H9 (cell line): ENCODE results near the gene DGKB. TPM values are rescaled to one million over a fixed set of nuclear protein-coding genes. Genes with fewer than 3 reads are reported as not detected.

Source experiments
- DNase-seq: peaks from one replicate; pipeline ENCODE4 v3.0.0-alpha.2; 2017
- H2AFZ ChIP-seq: one replicate; pipeline ENCODE4 v1.6.1; 2013; ENCODE audit warnings: mild to moderate bottlenecking, low read length, control low read depth, moderate library complexity
- H2AK5ac ChIP-seq: 2 replicates; pipeline ENCODE4 v1.6.1; 2013; ENCODE audit warnings: low read length, control low read depth, mixed read lengths; ENCODE audit not compliant: insufficient read length
- H2BK120ac ChIP-seq: one replicate; pipeline ENCODE4 v1.6.1; 2013; ENCODE audit warnings: low read depth, mild to moderate bottlenecking, low read length, control low read depth, inconsistent platforms; ENCODE audit not compliant: poor library complexity, severe bottlenecking
- H2BK12ac ChIP-seq: 2 replicates; pipeline ENCODE4 v1.6.1; 2013; ENCODE audit warnings: low read length, control low read depth, mixed read lengths, low read depth; ENCODE audit not compliant: insufficient read length
- H2BK15ac ChIP-seq: 2 replicates; pipeline ENCODE4 v1.6.1; 2013; ENCODE audit warnings: low read depth, low read length, control low read depth
- H2BK20ac ChIP-seq: one replicate; pipeline ENCODE4 v1.6.1; 2013; ENCODE audit warnings: low read depth, mild to moderate bottlenecking, low read length, control low read depth, inconsistent platforms; ENCODE audit not compliant: poor library complexity, severe bottlenecking
- H2BK5ac ChIP-seq: 2 replicates; pipeline ENCODE4 v1.6.1; 2013; ENCODE audit warnings: low read length, control low read depth, mixed read lengths; ENCODE audit not compliant: insufficient read length
- H3K14ac ChIP-seq: 2 replicates; pipeline ENCODE4 v1.6.1; 2013; ENCODE audit warnings: low read length, control low read depth; ENCODE audit not compliant: insufficient read depth
- H3K18ac ChIP-seq: 2 replicates; pipeline ENCODE4 v1.6.1; 2013; ENCODE audit warnings: low read depth, mild to moderate bottlenecking, mixed read lengths, low read length, control low read depth; ENCODE audit not compliant: insufficient read length
- H3K23ac ChIP-seq: 2 replicates; pipeline ENCODE4 v1.6.1; 2013; ENCODE audit warnings: low read length, control low read depth, mixed read lengths, low read depth; ENCODE audit not compliant: insufficient read length
- H3K23me2 ChIP-seq: 2 replicates; pipeline ENCODE4 v1.6.1; 2013; ENCODE audit warnings: low read depth, mild to moderate bottlenecking, mixed read lengths, low read length, control low read depth; ENCODE audit not compliant: insufficient read length, poor library complexity, severe bottlenecking
- H3K27ac ChIP-seq: 2 replicates; pipeline ENCODE4 v1.5.1; 2013; ENCODE audit warnings: low read length, control low read depth, mixed read lengths, low read depth; ENCODE audit not compliant: insufficient read length
- H3K27me3 ChIP-seq: 2 replicates; pipeline ENCODE4 v1.6.1; 2013; ENCODE audit warnings: low read length, control low read depth, inconsistent platforms; ENCODE audit not compliant: insufficient read depth
- H3K4ac ChIP-seq: 2 replicates; pipeline ENCODE4 v1.6.1; 2013; ENCODE audit warnings: low read depth, mild to moderate bottlenecking, control low read depth, inconsistent platforms, low read length, moderate library complexity
- H3K4me1 ChIP-seq: 2 replicates; pipeline ENCODE4 v1.6.1; 2013; ENCODE audit warnings: low read length, control low read depth, inconsistent platforms; ENCODE audit not compliant: insufficient read depth
- H3K4me2 ChIP-seq: 2 replicates; pipeline ENCODE4 v1.6.1; 2013; ENCODE audit warnings: low read length, control low read depth, mixed read lengths; ENCODE audit not compliant: insufficient read length, insufficient read depth
- H3K56ac ChIP-seq: 2 replicates; pipeline ENCODE4 v1.6.1; 2013; ENCODE audit warnings: low read depth, mild to moderate bottlenecking, mixed read lengths, low read length, control low read depth; ENCODE audit not compliant: insufficient read length
- H3K79me1 ChIP-seq: 2 replicates; pipeline ENCODE4 v1.6.1; 2013; ENCODE audit warnings: low read depth, mild to moderate bottlenecking, moderate library complexity, low read length, control low read depth, inconsistent platforms; ENCODE audit not compliant: insufficient read depth, poor library complexity, severe bottlenecking
- H3K79me2 ChIP-seq: 2 replicates; pipeline ENCODE4 v1.6.1; 2013; ENCODE audit warnings: low read length, control low read depth, inconsistent platforms; ENCODE audit not compliant: insufficient read depth
- H3K9ac ChIP-seq: 2 replicates; pipeline ENCODE4 v1.6.1; 2013; ENCODE audit warnings: low read length, control low read depth, mixed read lengths; ENCODE audit not compliant: insufficient read length; ENCODE audit errors: extremely low read depth
- H3K9me3 ChIP-seq: one replicate; pipeline ENCODE4 v1.6.1; 2013; ENCODE audit warnings: low read depth, low read length, inconsistent platforms; ENCODE audit not compliant: control insufficient read depth
- H3T11ph ChIP-seq: one replicate; pipeline ENCODE4 v1.6.1; 2013; ENCODE audit warnings: mild to moderate bottlenecking, low read length, control low read depth, inconsistent platforms
- H4K20me1 ChIP-seq: one replicate; pipeline ENCODE4 v1.6.1; 2013; ENCODE audit not compliant: control insufficient read depth, insufficient read length, insufficient read depth
- H4K5ac ChIP-seq: 2 replicates; pipeline ENCODE4 v1.6.1; 2013; ENCODE audit warnings: low read depth, mild to moderate bottlenecking, mixed read lengths, low read length, control low read depth; ENCODE audit not compliant: insufficient read length
- H4K8ac ChIP-seq: replicated peaks from 2 replicates; pipeline ENCODE4 v1.6.1; 2013; ENCODE audit warnings: low read length, control low read depth, mixed read lengths, low read depth; ENCODE audit not compliant: insufficient read length
- H4K91ac ChIP-seq: 2 replicates; pipeline ENCODE4 v1.6.1; 2013; ENCODE audit warnings: low read depth, mild to moderate bottlenecking, moderate library complexity, mixed read lengths, low read length, control low read depth; ENCODE audit not compliant: insufficient read length
- H3K27ac Mint-ChIP-seq, 3 experiments: 2 replicates in 2 of 3; 3 replicates in 1 of 3; pipeline ENCODE4 v1.8.0; 2020 to 2021; ENCODE audit warnings: mixed read lengths in 3 of 3, mild to moderate bottlenecking in 1 of 3, moderate library complexity in 1 of 3
- H3K27me3 Mint-ChIP-seq: 2 replicates; pipeline ENCODE4 v1.8.0; 2021; ENCODE audit warnings: low read depth, mild to moderate bottlenecking, moderate library complexity, mixed read lengths
- H3K36me3 Mint-ChIP-seq, 3 experiments: 2 replicates in 2 of 3; 3 replicates in 1 of 3; pipeline ENCODE4 v1.8.0; 2020 to 2021; ENCODE audit warnings: low read depth in 3 of 3, mixed read lengths in 3 of 3; ENCODE audit not compliant: insufficient read depth in 1 of 3
- H3K4me1 Mint-ChIP-seq, 2 experiments: 2 replicates each; pipeline ENCODE4 v1.8.0; 2020; ENCODE audit warnings: mixed read lengths in 2 of 2
- H3K4me3 Mint-ChIP-seq, 2 experiments: 2 replicates in 1 of 2; 3 replicates in 1 of 2; pipeline ENCODE4 v1.8.0; 2020 to 2021; ENCODE audit warnings: mild to moderate bottlenecking in 2 of 2, mixed read lengths in 2 of 2, moderate library complexity in 1 of 2
- H3K9me3 Mint-ChIP-seq, 2 experiments: 2 replicates in 1 of 2; 3 replicates in 1 of 2; pipeline ENCODE4 v1.8.0; 2020; ENCODE audit warnings: mild to moderate bottlenecking in 2 of 2, mixed read lengths in 2 of 2, moderate library complexity in 1 of 2
- total RNA-seq: library from RNA; stranded (reverse); gene quantifications from 2 replicates; pipeline ENCODE4 v1.2.1, GENCODE V29; 2021
- TF ChIP-seq, protein P1 (sequence below): fragments of 200-600 bp; sonication (generic); conservative IDR thresholded peaks from 3 replicates; pipeline ENCODE4 v1.8.0; 2021; ENCODE audit warnings: antibody characterized with exemption, mild to moderate bottlenecking

Gene DGKB
- total RNA-seq, 1 experiment from 2014 or later: 0.26 TPM

DNA sequence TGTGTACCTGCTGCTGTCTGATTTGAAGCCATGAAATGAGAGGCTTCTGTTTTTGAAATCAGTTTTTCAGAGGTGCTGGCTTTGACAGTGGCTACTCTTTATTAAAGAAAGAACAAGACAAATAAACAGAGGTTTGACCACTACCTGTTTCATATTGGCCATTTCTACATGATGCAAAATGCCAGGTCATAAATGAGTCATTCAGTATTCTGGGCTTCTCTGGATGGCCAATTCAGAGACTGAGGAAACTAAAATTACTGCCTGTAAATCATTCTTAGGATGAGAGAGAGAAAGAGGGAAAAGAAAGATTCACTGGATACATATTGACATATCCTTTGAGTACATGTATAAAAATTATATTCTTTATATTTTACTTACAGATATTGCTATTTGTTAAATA lies 609.8 kb downstream of the DGKB start:
- H2AK5ac ChIP-seq: no peak overlapping the region
- TF ChIP-seq, protein P1, sequence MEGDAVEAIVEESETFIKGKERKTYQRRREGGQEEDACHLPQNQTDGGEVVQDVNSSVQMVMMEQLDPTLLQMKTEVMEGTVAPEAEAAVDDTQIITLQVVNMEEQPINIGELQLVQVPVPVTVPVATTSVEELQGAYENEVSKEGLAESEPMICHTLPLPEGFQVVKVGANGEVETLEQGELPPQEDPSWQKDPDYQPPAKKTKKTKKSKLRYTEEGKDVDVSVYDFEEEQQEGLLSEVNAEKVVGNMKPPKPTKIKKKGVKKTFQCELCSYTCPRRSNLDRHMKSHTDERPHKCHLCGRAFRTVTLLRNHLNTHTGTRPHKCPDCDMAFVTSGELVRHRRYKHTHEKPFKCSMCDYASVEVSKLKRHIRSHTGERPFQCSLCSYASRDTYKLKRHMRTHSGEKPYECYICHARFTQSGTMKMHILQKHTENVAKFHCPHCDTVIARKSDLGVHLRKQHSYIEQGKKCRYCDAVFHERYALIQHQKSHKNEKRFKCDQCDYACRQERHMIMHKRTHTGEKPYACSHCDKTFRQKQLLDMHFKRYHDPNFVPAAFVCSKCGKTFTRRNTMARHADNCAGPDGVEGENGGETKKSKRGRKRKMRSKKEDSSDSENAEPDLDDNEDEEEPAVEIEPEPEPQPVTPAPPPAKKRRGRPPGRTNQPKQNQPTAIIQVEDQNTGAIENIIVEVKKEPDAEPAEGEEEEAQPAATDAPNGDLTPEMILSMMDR: no peak
- no peak overlapping the region for H3K4ac ChIP-seq
- no peak overlapping the region for H3T11ph ChIP-seq
- H3K27me3 ChIP-seq: no peaks in the 10 kb centered on the region
- Mint-ChIP-seq H3K36me3 (peaks cover 0 to 4% (median 0%) of the 10 kb centered on the region in 3 experiments; a peak in 3 of 7 replicates), H3K9me3 (peaks cover 0 to 3% of the 10 kb centered on the region in 2 experiments; a peak in 3 of 5 replicates), H3K27me3 (no peaks in the 10 kb centered on the region), H3K27ac (no peak overlapping the region), H3K4me1 (peaks cover 7 to 13% of the 10 kb centered on the region in 2 experiments), H3K4me3 (no peak overlapping the region)
- DNase-seq: no peak
- H3K9me3 ChIP-seq: no peaks in the 10 kb centered on the region
- no peaks in the 10 kb centered on the region for H4K20me1 ChIP-seq
- no peak overlapping the region for H2AFZ ChIP-seq
- no peaks in the 10 kb centered on the region for H3K23me2 ChIP-seq
- no peaks in the 10 kb centered on the region for H3K79me2 ChIP-seq
- no peak overlapping the region for H2BK20ac ChIP-seq
- no peak overlapping the region for H3K9ac ChIP-seq
- no peak overlapping the region for H2BK5ac ChIP-seq
- H3K4me1 ChIP-seq: no peaks in the 10 kb centered on the region; the same call in 1 of the 2 replicates
- no peak overlapping the region for H3K27ac ChIP-seq
- H3K4me2 ChIP-seq: no peak overlapping the region
- H3K23ac ChIP-seq: no peak overlapping the region
- H2BK120ac ChIP-seq: no peak overlapping the region
- H4K8ac ChIP-seq: no peak overlapping the region
- H2BK15ac ChIP-seq: no peak overlapping the region
- H3K14ac ChIP-seq: no peak overlapping the region
- no peak overlapping the region for H4K5ac ChIP-seq
- H4K91ac ChIP-seq: no peak overlapping the region
- no peaks in the 10 kb centered on the region for H3K79me1 ChIP-seq
- no peak overlapping the region for H3K56ac ChIP-seq
- no peak overlapping the region for H3K18ac ChIP-seq
- no peak overlapping the region for H2BK12ac ChIP-seq
